ENCODE data around the gene EMB.
"Not testable (repeated sequence)": the region's sequence is repeated elsewhere in the genome, so short reads cannot be mapped to it uniquely, and the experiment has no call there.

EMB gene

GRCh38 chr5:50423100-50423799 lies 17.8 kb downstream of the EMB start:
- in situ Hi-C loops (cut with MboI; ENCODE audit: low sequenced_read_pairs): not testable (repeated sequence)

- in situ Hi-C loops (cut with MboI; ENCODE audit: low sequenced_read_pairs): not testable (repeated sequence)
These were observed 19.7 kb downstream of the EMB start for GRCh38 chr5:50421184-50421950.

- in situ Hi-C loops (cut with MboI; ENCODE audit: low sequenced_read_pairs): no loop called here
These were observed 20.6 kb downstream of the EMB start for GRCh38 chr5:50420343-50420935.

- in situ Hi-C loops (cut with MboI; ENCODE audit: low sequenced_read_pairs): not testable (repeated sequence)
These were observed 21.4 kb downstream of the EMB start for GRCh38 chr5:50419656-50420055.

GRCh38 chr5:50416637-50417036 lies 24.5 kb downstream of the EMB start:
- in situ Hi-C loops (cut with MboI; ENCODE audit: low sequenced_read_pairs): not testable (repeated sequence)

- in situ Hi-C loops (cut with MboI; ENCODE audit: low sequenced_read_pairs): no loop called here
These were observed 25.2 kb downstream of the EMB start for GRCh38 chr5:50415912-50416311.

GRCh38 chr5:50410932-50411331 lies 30.2 kb downstream of the EMB start:
- in situ Hi-C loops (cut with MboI; ENCODE audit: low sequenced_read_pairs): not testable (repeated sequence)

- in situ Hi-C loops (cut with MboI; ENCODE audit: low sequenced_read_pairs): no loop called here
These were observed 34.2 kb downstream of the EMB start for GRCh38 chr5:50406877-50407276.

- in situ Hi-C loops (cut with MboI; ENCODE audit: low sequenced_read_pairs): no loop called here
These were observed 39.8 kb downstream of the EMB start for GRCh38 chr5:50401336-50401735.

GRCh38 chr5:50393925-50394609 lies 47.0 kb downstream of the EMB start:
- in situ Hi-C loops (cut with MboI; ENCODE audit: low sequenced_read_pairs): not testable (repeated sequence)

GRCh38 chr5:50392289-50392688 lies 48.8 kb downstream of the EMB start:
- in situ Hi-C loops (cut with MboI; ENCODE audit: low sequenced_read_pairs): not testable (repeated sequence)

GRCh38 chr5:50384381-50384780 lies 56.7 kb downstream of the EMB start:
- in situ Hi-C loops (cut with MboI; ENCODE audit: low sequenced_read_pairs): not testable (repeated sequence)

- in situ Hi-C loops (cut with MboI; ENCODE audit: low sequenced_read_pairs): not testable (repeated sequence)
These were observed 64.4 kb downstream of the EMB start for GRCh38 chr5:50376696-50377095.

GRCh38 chr5:50369287-50370033 lies 71.6 kb downstream of the EMB start:
- in situ Hi-C loops (cut with MboI; ENCODE audit: low sequenced_read_pairs): not testable (repeated sequence)

- in situ Hi-C loops (cut with MboI; ENCODE audit: low sequenced_read_pairs): no loop called here
These were observed 75.4 kb downstream of the EMB start for GRCh38 chr5:50365426-50366251.

- in situ Hi-C loops (cut with MboI; ENCODE audit: low sequenced_read_pairs): not testable (repeated sequence)
These were observed 76.4 kb downstream of the EMB start for GRCh38 chr5:50364535-50365309.

GRCh38 chr5:50359187-50359586 lies 81.9 kb downstream of the EMB start:
- in situ Hi-C loops (cut with MboI; ENCODE audit: low sequenced_read_pairs): no loop called here

GRCh38 chr5:50352382-50352781 lies 88.7 kb downstream of the EMB start:
- in situ Hi-C loops (cut with MboI; ENCODE audit: low sequenced_read_pairs): no loop called here
